Suprapubic skin (tissue), 4 donors: ENCODE data around the gene RNF217. TPM values are rescaled to one million over a fixed set of nuclear protein-coding genes. Genes with fewer than 3 reads are reported as not detected.

Experiments used
- DNase-seq, 2 donors: peaks; one replicate each; pipeline ENCODE4 v3.0.0-alpha.2; 2019; ENCODE audit warnings: low spot score in 2 of 2
- H3K27ac ChIP-seq: fragments of 200-600 bp; sonication (generic); one replicate; pipeline ENCODE4 v1.5.1; 2019
- H3K27me3 ChIP-seq: fragments of 200-600 bp; sonication (generic); one replicate; pipeline ENCODE4 v1.5.1; 2019
- H3K36me3 ChIP-seq: fragments of 200-600 bp; sonication (generic); one replicate; pipeline ENCODE4 v1.5.1; 2019
- H3K4me1 ChIP-seq: fragments of 200-600 bp; sonication (generic); one replicate; pipeline ENCODE4 v1.5.1; 2019
- H3K4me3 ChIP-seq: fragments of 200-600 bp; sonication (generic); one replicate; pipeline ENCODE4 v1.5.1; 2019; ENCODE audit warnings: mild to moderate bottlenecking
- H3K9me3 ChIP-seq: fragments of 200-600 bp; sonication (generic); one replicate; pipeline ENCODE4 v1.5.1; 2019
- EP300 ChIP-seq: sonication (generic); formaldehyde crosslinking; IDR thresholded peaks from one replicate; pipeline ENCODE4 v1.6.1; 2017; ENCODE audit warnings: antibody characterized with exemption
- POLR2A ChIP-seq, 2 donors: fragments of 450-650 bp; IDR thresholded peaks; one replicate each; pipeline ENCODE4 v1.6.1; 2017; ENCODE audit warnings: antibody characterized with exemption in 2 of 2, mild to moderate bottlenecking in 2 of 2, moderate library complexity in 2 of 2
- POLR2AphosphoS5 ChIP-seq, 3 donors: sonication (generic); formaldehyde crosslinking; IDR thresholded peaks; one replicate each; pipeline ENCODE4 v1.6.1; 2017; ENCODE audit warnings: antibody characterized with exemption in 3 of 3
- WGBS: methylation state at CpG from one replicate; pipeline ENCODE4 v1.1.5; 2018; 5-methylcytosine and 5-hydroxymethylcytosine counted together
- total RNA-seq, 4 donors: library from RNA; depleted of rRNA; stranded (reverse); fragments of >200 nt; gene quantifications; one replicate each; pipeline ENCODE4 v1.1.0, GENCODE V29; 2016
- TF ChIP-seq, protein P1 (sequence below), 2 donors: fragments of 200-600 bp in 1 of 2; fragments of 450-650 bp in 1 of 2; sonication (generic) in 1 of 2; IDR thresholded peaks; one replicate each; pipeline ENCODE4 v1.5.1; 2016 to 2019; ENCODE audit warnings: antibody characterized with exemption in 2 of 2, mild to moderate bottlenecking in 1 of 2, moderate library complexity in 1 of 2

The RNF217 gene
- total RNA-seq, 4 donors from 2014 or later, result 32.3 to 55.1 (median 43.3) TPM

DNA sequence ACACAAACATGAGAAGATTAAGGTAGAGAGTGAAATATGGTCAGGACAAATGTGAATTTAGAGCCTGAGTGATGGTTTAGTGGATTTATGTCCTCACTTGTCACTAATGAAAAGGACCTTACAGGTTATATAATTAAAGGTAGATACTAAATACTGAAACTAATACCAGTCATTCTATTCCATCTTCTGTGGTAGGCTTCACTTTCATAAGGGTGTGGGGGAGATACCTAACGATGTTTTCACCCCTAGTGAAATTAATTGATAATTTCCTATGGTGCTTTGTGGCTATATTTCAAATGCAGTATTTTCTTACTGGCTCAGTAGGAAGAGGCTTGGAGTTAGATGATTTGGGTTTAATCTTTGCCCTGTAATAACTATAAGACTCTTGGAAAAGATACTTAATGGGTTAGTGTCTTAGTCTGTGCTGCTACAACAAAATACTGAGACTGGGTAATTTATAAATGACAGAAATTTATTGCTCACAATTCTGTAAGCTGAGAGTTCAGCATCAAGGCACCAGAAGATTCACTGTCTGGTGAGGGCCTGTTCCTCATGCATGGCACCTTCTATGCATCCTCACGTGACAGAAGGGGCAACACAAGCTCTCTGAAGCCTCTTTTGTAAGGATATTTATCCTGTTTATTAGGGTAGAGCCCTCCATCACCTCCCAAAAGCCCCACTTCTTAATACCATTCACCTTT is 21.3 kb downstream of the RNF217 start:
- no peak overlapping the region for H3K4me3 ChIP-seq
- H3K36me3 ChIP-seq, result peaks cover 4% of the 10 kb centered on the region
- 89% methylated on average over 2 of the region's 2 CpGs for WGBS
- H3K4me1 ChIP-seq, result no peaks in the 10 kb centered on the region
- TF ChIP-seq EP300 (no peak), POLR2A (IDR thresholded peaks at IDR 0.05) (no peak), POLR2AphosphoS5 (IDR thresholded peaks at IDR 0.05) (no peak)
- TF ChIP-seq, protein P1, sequence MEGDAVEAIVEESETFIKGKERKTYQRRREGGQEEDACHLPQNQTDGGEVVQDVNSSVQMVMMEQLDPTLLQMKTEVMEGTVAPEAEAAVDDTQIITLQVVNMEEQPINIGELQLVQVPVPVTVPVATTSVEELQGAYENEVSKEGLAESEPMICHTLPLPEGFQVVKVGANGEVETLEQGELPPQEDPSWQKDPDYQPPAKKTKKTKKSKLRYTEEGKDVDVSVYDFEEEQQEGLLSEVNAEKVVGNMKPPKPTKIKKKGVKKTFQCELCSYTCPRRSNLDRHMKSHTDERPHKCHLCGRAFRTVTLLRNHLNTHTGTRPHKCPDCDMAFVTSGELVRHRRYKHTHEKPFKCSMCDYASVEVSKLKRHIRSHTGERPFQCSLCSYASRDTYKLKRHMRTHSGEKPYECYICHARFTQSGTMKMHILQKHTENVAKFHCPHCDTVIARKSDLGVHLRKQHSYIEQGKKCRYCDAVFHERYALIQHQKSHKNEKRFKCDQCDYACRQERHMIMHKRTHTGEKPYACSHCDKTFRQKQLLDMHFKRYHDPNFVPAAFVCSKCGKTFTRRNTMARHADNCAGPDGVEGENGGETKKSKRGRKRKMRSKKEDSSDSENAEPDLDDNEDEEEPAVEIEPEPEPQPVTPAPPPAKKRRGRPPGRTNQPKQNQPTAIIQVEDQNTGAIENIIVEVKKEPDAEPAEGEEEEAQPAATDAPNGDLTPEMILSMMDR (IDR thresholded peaks at IDR 0.05), result no peak
- DNase-seq, result no peak
- H3K27ac ChIP-seq, result no peak overlapping the region
- H3K27me3 ChIP-seq, result no peaks in the 10 kb centered on the region
- H3K9me3 ChIP-seq, result no peaks in the 10 kb centered on the region

DNA sequence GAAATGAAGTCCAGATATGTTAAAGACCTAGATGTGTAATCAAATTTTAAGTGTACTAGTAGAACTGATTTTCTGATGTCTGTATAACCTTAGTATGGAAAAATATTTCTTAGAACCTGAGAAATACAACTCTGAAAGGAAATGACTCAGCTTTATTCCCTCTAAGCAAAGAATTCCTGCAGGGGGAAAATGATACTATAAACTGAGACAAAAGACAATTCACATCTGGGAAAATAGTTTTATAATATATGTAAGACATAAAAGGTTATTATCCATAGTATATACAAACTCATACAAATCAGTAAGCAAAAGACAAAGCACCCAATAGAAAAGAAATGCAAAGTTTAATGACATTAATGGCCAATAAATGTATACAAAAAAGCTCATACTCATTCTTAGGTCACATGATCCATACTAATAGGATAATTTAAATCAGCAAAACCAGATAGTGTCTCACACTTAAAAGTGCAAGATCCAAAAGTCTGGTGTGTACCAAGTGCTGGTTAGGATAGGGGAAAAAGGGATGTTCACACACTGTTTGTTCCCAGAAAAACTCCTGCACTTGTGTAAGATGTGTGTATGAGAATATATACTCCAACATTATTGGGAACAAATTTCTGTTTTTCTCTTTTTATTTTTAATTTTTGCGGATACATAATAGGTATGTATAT is 22.6 kb downstream of the RNF217 start:
- H3K4me1 ChIP-seq, result no peaks in the 10 kb centered on the region
- no peak overlapping the region for H3K4me3 ChIP-seq
- no peaks in the 10 kb centered on the region for H3K9me3 ChIP-seq
- no peak for TF ChIP-seq POLR2A (IDR thresholded peaks at IDR 0.05)
- no peaks in the 10 kb centered on the region for H3K27me3 ChIP-seq
- no peak overlapping the region for H3K27ac ChIP-seq
- no peaks in the 10 kb centered on the region for H3K36me3 ChIP-seq
- WGBS, result 94% methylated on average over 1 of the region's 1 CpG
- no peak for DNase-seq

DNA sequence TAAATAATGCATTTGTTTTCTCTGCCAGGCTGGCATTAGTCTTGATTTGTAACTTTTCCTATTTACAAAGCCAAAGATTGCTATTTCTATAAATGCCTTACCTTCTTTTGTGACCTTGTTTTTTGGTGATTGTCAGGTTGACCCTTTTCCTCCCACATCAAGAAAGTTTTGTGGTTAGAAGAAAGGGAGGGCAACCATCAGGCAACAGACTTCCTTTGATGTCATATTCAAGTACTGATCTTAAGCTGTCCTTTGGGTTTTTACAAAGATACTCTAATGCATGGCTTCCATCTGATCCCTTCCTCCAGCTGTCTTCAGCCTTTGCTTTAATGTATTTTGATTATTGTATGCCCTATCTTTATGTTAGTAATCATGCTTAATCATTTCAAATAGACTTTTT is 23.9 kb downstream of the RNF217 start:
- TF ChIP-seq EP300 (no peak), POLR2A (IDR thresholded peaks at IDR 0.05) (no peak), POLR2AphosphoS5 (IDR thresholded peaks at IDR 0.05) (no peak)
- TF ChIP-seq, protein P1 (IDR thresholded peaks at IDR 0.05), result no peak
- Histone ChIP-seq H3K4me3 (no peak overlapping the region), H3K9me3 (no peaks in the 10 kb centered on the region), H3K27me3 (no peaks in the 10 kb centered on the region), H3K36me3 (no peaks in the 10 kb centered on the region), H3K27ac (no peak overlapping the region), H3K4me1 (no peaks in the 10 kb centered on the region)
- no peak for DNase-seq

DNA sequence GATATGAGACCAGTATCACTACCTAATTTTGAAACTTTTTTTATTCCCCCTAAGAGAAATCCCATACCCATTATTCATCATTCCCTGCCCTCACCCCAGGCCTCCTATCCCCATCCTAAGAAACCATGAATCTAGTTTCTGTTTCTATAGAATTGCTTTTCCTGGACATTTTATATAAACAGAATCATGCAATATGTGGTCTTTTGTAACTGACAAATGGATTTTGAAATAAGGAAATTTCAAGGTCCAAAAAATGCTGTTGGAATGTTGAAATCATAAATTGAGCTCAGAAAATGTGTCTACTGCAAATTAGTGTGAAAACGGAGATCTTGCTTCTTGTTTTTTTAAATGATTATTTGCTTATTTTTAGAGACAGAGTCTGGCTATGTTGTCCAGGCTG is 25.1 kb downstream of the RNF217 start:
- no peak for TF ChIP-seq POLR2AphosphoS5 (IDR thresholded peaks at IDR 0.05)
- TF ChIP-seq, protein P1 (IDR thresholded peaks at IDR 0.05), result no peak
- TF ChIP-seq EP300, result no peak
- TF ChIP-seq POLR2A (IDR thresholded peaks at IDR 0.05), result no peak
- H3K36me3 ChIP-seq, result no peaks in the 10 kb centered on the region
- H3K4me3 ChIP-seq, result no peak overlapping the region
- 65% methylated on average over 1 of the region's 1 CpG for WGBS
- H3K9me3 ChIP-seq, result no peaks in the 10 kb centered on the region
- no peak overlapping the region for H3K27ac ChIP-seq
- H3K27me3 ChIP-seq, result no peaks in the 10 kb centered on the region
- H3K4me1 ChIP-seq, result no peaks in the 10 kb centered on the region
- no peak for DNase-seq

DNA sequence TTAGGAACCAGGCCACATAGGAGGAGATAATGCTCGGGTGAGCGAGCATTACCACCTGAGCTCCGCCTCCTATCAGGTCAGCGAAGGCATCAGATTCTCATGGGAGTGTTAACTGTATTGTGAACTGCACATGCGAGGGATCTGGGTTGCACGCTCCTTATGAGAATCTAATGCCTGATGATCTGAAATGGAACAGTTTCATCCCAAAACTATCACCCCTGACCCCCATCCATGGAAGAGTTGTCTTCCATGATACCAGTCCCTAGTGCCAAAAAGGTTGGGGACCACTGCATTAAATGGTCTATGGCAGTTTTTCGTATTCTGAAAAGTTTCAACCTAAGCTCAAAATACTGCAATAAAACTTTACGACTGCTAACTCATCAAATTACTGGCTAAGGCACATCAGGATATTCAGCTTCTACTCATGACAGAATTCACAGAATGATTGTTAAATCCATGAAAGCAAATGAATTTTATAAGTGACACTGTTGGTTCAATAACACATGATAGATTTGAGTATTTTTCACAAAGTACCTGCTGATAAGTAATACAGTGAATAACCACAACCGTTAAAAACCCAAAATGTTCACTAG is 25.9 kb downstream of the RNF217 start:
- Histone ChIP-seq H3K27me3 (no peaks in the 10 kb centered on the region), H3K4me1 (no peaks in the 10 kb centered on the region), H3K27ac (no peak overlapping the region), H3K4me3 (no peak overlapping the region), H3K36me3 (no peaks in the 10 kb centered on the region), H3K9me3 (no peaks in the 10 kb centered on the region)
- TF ChIP-seq EP300, result no peak
- TF ChIP-seq POLR2A (IDR thresholded peaks at IDR 0.05), result no peak
- TF ChIP-seq, protein P1 (IDR thresholded peaks at IDR 0.05), result no peak
- WGBS, result 98% methylated on average over 9 of the region's 9 CpGs
- DNase-seq, result no peak
